Activated CD4-positive, alpha-beta T cell treated with anti-CD3 and anti-CD28 coated beads, Interleukin-2, amount 10 ng/mL, durations not matched to agents 24 days and 14 days (primary cell): ENCODE results near the gene DENND2D. TPM values are rescaled to one million over a fixed set of nuclear protein-coding genes. Genes with fewer than 3 reads are reported as not detected.

Experiments
- DNase-seq: peaks from one replicate; pipeline ENCODE4 v3.0.0; 2022
- H3K27ac Mint-ChIP-seq: one replicate; pipeline ENCODE4 v1.8.0; 2022; ENCODE audit warnings: mild to moderate bottlenecking, mixed read lengths
- H3K27me3 Mint-ChIP-seq: one replicate; pipeline ENCODE4 v1.8.0; 2022; ENCODE audit warnings: mixed read lengths
- H3K36me3 Mint-ChIP-seq: one replicate; pipeline ENCODE4 v1.8.0; 2022; ENCODE audit warnings: low read depth, mild to moderate bottlenecking, mixed read lengths
- H3K4me1 Mint-ChIP-seq: one replicate; pipeline ENCODE4 v1.8.0; 2021; ENCODE audit warnings: mixed read lengths
- H3K4me3 Mint-ChIP-seq: one replicate; pipeline ENCODE4 v1.8.0; 2022; ENCODE audit warnings: mild to moderate bottlenecking, moderate library complexity, mixed read lengths
- H3K9me3 Mint-ChIP-seq: one replicate; pipeline ENCODE4 v1.8.0; 2021; ENCODE audit warnings: mixed read lengths
- intact Hi-C: fragments of 100-400 bp; cut with micrococcal nuclease; formaldehyde crosslinking; loops from one replicate; pipeline ENCODE4 v1.15.1; 2023
- total RNA-seq: library from RNA; stranded (reverse); gene quantifications from 2 replicates; pipeline ENCODE4 v1.2.3, GENCODE V29; 2022

DENND2D gene
- total RNA-seq, 1 donor from 2014 or later: 175 TPM

DNA sequence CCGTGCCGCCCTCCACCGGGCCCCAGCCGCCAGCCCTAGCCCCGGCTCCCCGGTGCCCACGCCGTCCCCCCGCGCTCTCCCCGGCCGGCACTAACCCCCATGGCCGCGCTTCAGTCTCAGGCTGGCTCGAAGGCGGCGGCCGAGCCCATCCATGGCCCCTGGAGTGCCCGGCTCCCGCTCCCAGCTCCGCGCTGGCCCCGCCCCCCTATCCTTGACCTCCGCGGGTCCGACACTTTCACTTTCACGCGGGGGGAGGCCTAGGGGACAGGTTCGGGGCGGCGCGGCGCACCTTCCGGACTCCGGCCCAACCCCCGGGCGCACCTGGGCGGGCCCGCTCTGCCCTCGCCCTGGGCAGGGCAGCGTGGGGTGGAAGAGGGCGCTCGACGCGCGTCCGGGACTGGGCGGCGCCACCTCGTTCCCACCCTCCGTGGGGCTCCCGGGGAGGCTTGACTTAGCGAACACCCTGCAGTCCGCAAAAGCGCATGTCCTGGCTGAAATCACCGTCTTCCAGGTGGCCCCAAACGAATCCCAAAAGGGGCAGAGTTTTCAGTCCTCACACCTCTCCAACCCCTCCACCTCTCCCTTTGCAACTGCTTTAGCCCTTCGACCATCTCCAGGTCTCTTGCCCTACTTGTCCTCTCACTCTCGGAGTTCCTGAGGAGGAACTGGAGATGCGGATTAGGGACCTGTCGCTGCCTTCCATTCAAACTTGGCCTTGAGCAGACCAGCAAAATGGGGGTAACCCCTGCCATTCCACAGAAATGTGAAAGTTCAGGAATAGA, 3.9 kb upstream of the DENND2D start:
- Mint-ChIP-seq H3K4me1 (peaks cover 59% of the 10 kb centered on the region), H3K36me3 (peaks cover 6% of the 10 kb centered on the region), H3K27ac (peak overlapping the region; percentile 91), H3K4me3 (peak overlapping the region; percentile 98), H3K27me3 (no peaks in the 10 kb centered on the region), H3K9me3 (no peaks in the 10 kb centered on the region)
- DNase-seq: peak; percentile 91
- intact Hi-C loops: loop anchor here (1.0 to 5.0 kb wide), 5 partner anchors 12 to 553 kb away; partner anchors contain the start of genes DDX20, KCNA3 and LRIF1

DNA sequence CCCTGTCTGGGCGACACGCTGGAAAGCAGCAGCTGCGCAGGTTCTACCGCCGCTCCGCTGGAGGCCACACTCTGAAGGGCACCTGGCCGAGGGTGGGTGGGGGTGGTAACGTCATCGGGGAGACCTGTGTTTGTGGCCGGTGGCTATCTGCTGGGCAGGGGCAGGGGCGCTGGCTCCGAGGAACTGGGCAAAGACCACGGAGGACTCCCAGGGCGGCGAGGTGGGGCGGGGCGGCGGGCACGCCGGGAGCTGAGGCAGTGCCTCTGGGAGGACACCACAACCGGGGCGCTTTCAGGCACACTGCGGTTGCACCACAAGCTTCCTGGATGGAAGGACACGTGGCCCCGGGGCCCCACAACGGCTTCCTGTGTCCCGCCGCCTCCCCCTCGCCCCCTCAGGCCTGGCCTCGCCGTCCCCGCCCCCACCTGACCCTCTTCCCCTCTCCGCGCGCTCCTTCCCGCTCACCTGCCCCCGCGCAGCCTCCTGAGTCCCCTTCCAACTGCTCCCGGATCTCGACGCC, 3.3 kb upstream of the DENND2D start:
- intact Hi-C loops: loop anchor here (1.0 to 5.0 kb wide), 6 partner anchors 13 to 554 kb away; partner anchors contain the start of genes DDX20, KCNA3 and LRIF1
- Mint-ChIP-seq H3K27ac (peak overlapping the region; percentile 82), H3K27me3 (no peaks in the 10 kb centered on the region), H3K9me3 (no peaks in the 10 kb centered on the region), H3K4me1 (peaks cover 55% of the 10 kb centered on the region), H3K4me3 (peak overlapping the region; percentile 98), H3K36me3 (peaks cover 10% of the 10 kb centered on the region)
- DNase-seq: peak; percentile 96

DNA sequence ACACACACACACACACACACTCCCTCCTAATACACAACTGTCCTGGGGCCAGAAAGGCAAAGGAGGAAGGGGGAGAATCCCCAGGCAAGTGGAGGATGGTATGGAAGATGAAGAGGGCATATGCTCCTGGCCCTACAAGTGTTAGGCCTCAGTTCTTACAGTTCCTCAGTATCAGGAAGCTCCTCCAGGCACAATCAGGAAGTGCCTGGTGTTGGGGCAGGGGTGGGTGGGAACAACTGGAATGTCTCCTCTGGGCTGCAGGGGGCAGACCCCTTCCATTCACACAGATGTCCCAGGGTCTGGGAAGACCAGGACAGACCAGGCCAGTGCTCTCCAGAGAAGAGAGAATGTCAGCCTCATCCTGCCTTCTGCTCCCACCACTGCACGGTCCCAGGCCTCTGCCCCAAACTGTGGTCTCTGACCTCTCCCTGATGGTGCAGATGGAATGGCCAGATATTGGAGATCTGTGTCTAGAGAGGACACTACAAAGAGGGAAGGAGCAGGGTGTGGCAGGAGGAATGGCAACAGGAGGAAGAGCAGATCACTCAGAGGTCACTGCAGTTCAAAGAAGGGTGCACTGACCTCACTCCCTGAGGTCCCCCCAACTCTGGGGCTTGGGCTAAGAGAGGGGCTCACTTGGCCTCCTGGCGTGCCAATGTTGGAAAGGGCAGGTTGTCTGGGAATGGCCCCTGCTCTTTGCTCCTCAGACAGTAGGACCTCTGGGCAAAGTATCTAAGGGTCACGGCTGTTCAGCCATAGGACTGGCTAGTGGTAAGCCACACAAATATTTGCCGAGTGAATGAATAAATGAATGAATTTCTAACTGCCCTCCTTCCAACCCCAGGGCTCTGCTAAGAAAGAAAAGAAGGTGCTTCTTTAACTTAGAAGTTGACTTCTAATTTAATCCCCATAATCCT, 2.5 kb upstream of the DENND2D start:
- Mint-ChIP-seq H3K4me3 (peak overlapping the region; percentile 98), H3K27me3 (no peaks in the 10 kb centered on the region), H3K27ac (peak overlapping the region; percentile 82), H3K9me3 (no peaks in the 10 kb centered on the region), H3K4me1 (peaks cover 51% of the 10 kb centered on the region), H3K36me3 (peaks cover 17% of the 10 kb centered on the region)
- DNase-seq: peak; percentile 70
- intact Hi-C loops: loop anchor here (1.0 to 5.0 kb wide), 5 partner anchors 18 to 554 kb away; partner anchors contain the start of genes DDX20, KCNA3 and LRIF1

DNA sequence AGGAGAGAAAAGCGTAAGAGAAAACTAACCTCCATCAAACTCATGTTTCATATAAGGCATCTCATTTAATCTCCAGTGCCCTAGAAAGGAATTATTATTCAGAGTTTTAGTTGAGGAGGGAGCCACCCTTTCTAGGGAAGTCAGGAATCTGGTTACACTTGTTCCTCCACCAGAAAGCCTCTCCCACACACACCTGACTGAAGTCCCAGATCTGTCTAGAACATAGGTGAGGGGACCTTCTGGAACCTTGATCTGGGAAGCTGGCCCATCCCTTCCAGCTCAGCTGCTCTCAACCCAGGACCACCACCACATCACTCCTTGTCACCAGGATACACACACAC, 1.9 kb upstream of the DENND2D start:
- Mint-ChIP-seq H3K4me1 (peaks cover 53% of the 10 kb centered on the region), H3K27ac (peak overlapping the region; percentile 82), H3K4me3 (peak overlapping the region; percentile 98), H3K9me3 (no peaks in the 10 kb centered on the region), H3K27me3 (no peaks in the 10 kb centered on the region), H3K36me3 (peaks cover 24% of the 10 kb centered on the region)
- intact Hi-C loops: loop anchor here (5.0 kb wide), 4 partner anchors 240 to 555 kb away; partner anchors contain the start of genes DDX20, KCNA3 and LRIF1
- DNase-seq: peak; percentile 61

DNA sequence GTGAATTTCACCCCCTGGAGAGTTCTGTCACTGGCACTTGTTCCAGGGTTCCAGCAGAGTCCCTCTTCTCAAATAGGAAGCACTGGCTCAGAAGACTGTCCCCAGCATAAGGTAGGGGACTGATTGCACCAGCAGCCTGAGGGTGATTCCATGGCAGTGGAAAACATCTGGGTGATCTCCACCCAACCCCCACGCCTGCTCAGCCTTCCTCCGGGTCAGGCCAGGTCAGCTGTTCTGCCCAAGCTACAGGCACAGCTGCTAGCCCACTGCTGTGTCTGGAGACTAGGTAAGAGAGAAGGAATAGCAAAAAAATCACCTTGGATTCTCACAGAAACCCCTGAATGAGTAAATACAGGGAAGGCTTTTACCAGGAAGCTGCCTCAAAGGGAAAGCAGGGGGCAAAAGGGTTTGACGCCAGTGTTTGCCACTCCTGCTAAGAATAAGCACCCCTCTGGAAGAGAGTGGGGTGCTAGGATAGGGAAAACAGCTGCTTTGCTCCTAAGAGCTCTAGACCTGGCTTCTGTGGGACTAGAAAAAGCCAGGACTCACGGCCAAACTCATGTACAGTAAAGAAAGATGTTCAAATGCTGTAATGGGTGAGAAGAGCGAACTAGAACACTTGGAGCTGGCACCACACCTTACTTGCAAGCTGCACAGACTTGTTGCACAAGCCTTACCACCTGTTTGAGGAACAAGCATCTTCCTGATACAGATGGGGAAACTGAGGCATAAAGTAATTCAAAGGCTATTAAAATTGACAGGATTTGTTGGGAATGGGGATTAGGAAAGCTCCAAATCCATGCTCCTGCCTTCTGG, 1.0 kb upstream of the DENND2D start:
- intact Hi-C loops: loop anchor here (2.0 to 5.0 kb wide), 5 partner anchors 63 to 556 kb away; partner anchors contain the start of genes DDX20, KCNA3 and LRIF1
- Mint-ChIP-seq H3K4me1 (peaks cover 59% of the 10 kb centered on the region), H3K27me3 (no peaks in the 10 kb centered on the region), H3K4me3 (peak overlapping the region; percentile 98), H3K36me3 (peaks cover 32% of the 10 kb centered on the region), H3K27ac (peak overlapping the region; percentile 98), H3K9me3 (no peaks in the 10 kb centered on the region)
- peak; percentile 70 for DNase-seq

DNA sequence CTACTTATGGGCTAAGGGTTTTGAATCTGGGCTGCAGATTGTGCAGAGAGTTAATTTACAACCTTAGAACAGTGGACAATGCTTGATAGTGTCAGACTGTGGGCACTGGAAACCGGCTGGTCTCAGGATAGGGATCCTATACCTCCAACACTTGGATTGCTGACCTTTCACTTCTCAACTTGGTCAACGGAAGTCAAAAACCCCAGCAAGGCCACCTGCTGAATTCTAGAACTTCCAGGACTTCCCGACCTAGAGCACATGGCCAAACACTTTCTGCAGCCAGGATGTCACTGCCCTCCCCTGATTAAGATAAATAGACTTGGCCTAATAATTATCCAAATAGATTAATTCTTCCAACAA, 336 bp upstream of the DENND2D start:
- Mint-ChIP-seq H3K4me1 (peaks cover 60% of the 10 kb centered on the region), H3K4me3 (peak overlapping the region; percentile 98), H3K36me3 (peaks cover 39% of the 10 kb centered on the region), H3K27me3 (no peaks in the 10 kb centered on the region), H3K9me3 (no peaks in the 10 kb centered on the region), H3K27ac (peak overlapping the region; percentile 98)
- DNase-seq: no peak
- intact Hi-C loops: loop anchor here (1.0 to 5.0 kb wide), 6 partner anchors 16 to 557 kb away; partner anchors contain the start of genes DDX20, KCNA3 and LRIF1

DNA sequence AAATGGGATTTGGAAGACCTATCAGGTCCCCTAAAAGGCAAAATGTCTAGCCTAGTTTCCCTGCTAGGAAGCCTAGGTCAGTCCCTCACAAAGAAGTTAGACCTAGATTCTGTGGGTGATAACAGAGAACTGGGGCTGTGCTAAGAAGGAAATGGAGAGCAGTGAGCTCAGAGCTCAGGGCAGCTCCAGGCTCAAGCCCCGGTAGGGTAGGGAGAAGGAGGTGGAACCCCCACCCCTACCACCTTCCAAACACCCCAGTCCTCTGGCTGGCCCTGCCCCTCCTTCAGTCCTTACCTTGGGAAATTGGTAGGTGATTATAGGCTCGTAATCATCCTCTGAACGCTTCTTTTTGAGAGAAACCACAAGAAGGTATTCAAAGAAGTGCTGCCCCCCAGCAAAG, 1.1 kb downstream of the DENND2D start:
- Mint-ChIP-seq H3K9me3 (no peaks in the 10 kb centered on the region), H3K36me3 (peaks cover 54% of the 10 kb centered on the region), H3K4me1 (peaks cover 62% of the 10 kb centered on the region), H3K27me3 (no peaks in the 10 kb centered on the region), H3K27ac (peak overlapping the region; percentile 98), H3K4me3 (peak overlapping the region; percentile 98)
- peak; percentile 75 for DNase-seq
- intact Hi-C loops: loop anchor here (5.0 kb wide), 1 partner anchor 248 kb away; the partner anchor contains the start of genes ATP5PB and WDR77

DNA sequence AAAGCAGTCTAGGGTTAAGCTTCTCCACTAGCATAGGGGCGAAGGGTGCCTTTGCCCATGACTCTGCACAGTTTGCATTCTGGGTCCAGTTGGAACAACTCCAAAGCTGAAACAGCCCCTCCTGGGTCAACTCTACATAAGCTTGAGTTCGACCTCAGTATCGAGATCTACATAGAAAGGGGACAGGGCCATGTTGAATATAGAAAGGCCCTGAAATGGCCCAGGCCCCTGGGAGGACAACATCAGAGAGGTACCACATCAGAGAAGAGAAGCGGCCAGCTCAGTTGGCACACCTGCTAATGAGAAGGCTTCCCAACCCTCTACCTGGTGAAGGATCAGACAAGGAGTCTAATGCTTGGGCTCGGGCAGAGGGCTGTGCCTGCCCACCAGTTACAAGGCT, 1.6 kb downstream of the DENND2D start:
- peak; percentile 64 for DNase-seq
- H3K4me3 Mint-ChIP-seq: peak overlapping the region; percentile 98
- intact Hi-C loops: loop anchor here (5.0 kb wide), 1 partner anchor 248 kb away; the partner anchor contains the start of genes ATP5PB and WDR77
- H3K27me3 Mint-ChIP-seq: no peaks in the 10 kb centered on the region
- H3K9me3 Mint-ChIP-seq: no peaks in the 10 kb centered on the region
- peaks cover 67% of the 10 kb centered on the region for H3K4me1 Mint-ChIP-seq
- H3K36me3 Mint-ChIP-seq: peaks cover 59% of the 10 kb centered on the region
- H3K27ac Mint-ChIP-seq: peak overlapping the region; percentile 98

DNA sequence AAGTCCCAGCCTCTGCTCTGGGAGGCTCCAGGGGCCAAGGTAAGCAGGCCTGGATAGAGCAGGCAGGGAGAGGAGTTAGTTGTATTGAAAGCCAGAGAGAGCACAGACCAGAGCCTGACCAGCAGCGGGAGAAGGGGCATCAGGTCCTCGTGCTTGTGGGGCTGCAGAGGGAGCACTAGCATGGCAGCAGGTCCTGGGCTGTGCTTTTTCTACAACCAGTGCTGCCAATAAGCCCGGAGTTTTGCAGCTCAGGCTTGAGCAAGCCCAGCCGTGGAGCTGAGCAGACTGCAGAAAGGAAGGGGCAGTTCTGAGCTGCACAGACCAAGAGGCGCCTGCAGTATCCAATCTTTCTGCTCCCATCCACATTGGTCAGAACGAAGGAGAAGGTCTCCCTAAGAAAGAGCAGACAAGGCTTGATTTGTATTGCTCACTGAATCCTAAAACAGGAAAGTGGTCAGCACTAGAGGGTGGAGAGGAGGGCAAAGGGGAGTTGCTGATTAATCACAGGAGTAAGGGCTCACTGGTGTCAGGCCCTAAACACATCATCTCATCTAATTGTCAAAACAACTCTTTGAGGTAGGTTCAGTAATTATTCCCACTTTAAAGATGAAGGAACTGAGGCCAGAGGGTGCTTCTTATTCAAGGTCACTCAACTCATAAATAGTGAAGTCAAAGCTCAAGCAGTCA, 2.7 kb downstream of the DENND2D start:
- Mint-ChIP-seq H3K27ac (peak overlapping the region; percentile 98), H3K36me3 (peaks cover 70% of the 10 kb centered on the region), H3K4me3 (peak overlapping the region; percentile 98), H3K9me3 (no peaks in the 10 kb centered on the region), H3K4me1 (peaks cover 70% of the 10 kb centered on the region), H3K27me3 (no peaks in the 10 kb centered on the region)
- DNase-seq: peak; percentile 87
- intact Hi-C loops: loop anchor here (1.0 to 5.0 kb wide), 2 partner anchors 137 to 250 kb away; partner anchors contain the start of genes ATP5PB and WDR77

DNA sequence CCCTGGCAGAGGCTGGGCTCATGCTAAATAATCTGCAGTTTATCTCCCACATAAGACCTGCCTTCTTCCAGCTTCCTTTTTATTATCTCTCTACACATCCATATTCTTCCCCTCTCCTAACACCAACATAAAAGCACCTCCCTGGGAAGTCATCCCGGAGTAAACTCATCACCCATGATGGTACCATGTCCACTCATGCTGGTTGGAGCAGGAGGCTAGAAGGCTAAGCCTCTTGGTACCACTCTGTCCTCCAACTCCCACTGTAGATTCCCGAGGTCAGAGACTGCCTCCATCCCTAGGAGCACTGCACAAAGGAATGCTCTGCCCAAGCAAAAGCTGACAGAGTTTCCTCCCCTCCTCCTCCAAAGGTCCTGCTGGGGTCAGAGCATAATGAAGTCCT, 4.2 kb downstream of the DENND2D start:
- peak overlapping the region; percentile 98 for H3K27ac Mint-ChIP-seq
- intact Hi-C loops: loop anchor here (5.0 kb wide), 1 partner anchor 251 kb away; the partner anchor contains the start of genes ATP5PB and WDR77
- peak overlapping the region; percentile 98 for H3K4me3 Mint-ChIP-seq
- peak; percentile 56 for DNase-seq
- H3K4me1 Mint-ChIP-seq: peaks cover 70% of the 10 kb centered on the region
- H3K9me3 Mint-ChIP-seq: no peaks in the 10 kb centered on the region
- H3K27me3 Mint-ChIP-seq: no peaks in the 10 kb centered on the region
- peaks cover 85% of the 10 kb centered on the region for H3K36me3 Mint-ChIP-seq

DNA sequence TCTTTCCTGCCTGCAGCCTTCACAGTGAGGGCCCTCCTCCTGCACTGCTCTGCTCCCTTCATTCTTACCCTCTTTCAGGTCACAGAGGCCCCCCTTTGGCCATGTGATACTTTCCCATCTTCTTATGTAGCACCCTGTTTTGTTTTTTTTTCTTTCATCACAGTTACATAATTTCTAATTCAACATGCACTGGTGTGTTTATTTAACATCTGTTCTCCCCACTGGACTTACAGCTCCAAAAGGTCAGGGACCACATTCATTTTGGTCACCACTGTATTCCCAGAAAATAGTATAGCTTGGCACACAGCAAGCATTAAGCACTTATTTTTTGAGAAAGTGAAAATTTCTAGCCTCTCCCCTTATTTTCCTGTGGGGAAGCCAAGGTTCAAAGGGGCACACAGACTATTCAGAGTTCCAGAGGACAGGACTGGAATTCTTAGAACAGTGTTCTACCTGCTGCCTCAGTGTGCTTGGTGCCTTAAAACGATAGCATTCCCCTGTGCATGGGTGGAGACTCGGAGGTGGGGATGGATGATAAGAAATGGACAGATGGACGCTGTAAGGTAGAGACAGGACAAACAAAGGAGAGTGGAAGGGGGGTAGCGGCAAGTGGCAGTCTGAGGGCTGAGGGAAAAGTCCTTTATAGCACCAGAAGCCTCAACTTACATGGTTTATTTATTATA, 5.3 kb downstream of the DENND2D start:
- Mint-ChIP-seq H3K9me3 (no peaks in the 10 kb centered on the region), H3K27me3 (no peaks in the 10 kb centered on the region), H3K4me1 (peaks cover 73% of the 10 kb centered on the region), H3K36me3 (peaks cover 96% of the 10 kb centered on the region), H3K27ac (peak overlapping the region; percentile 65), H3K4me3 (peak overlapping the region; percentile 98)
- no peak for DNase-seq
- intact Hi-C loops: loop anchor here (5.0 kb wide), 1 partner anchor 252 kb away; the partner anchor contains the start of genes ATP5PB and WDR77
